Measurements from ENCODE around the gene GYPC. TPM values are rescaled to one million over a fixed set of nuclear protein-coding genes. Genes with fewer than 3 reads are reported as not detected.
"Not testable (repeated sequence)": the region's sequence is repeated elsewhere in the genome, so short reads cannot be mapped to it uniquely, and the experiment has no call there.

Gene GYPC
- total RNA-seq, 1 experiment from 2014 or later: 444 TPM

GRCh38 chr2:126714191-126714965 is 58.4 kb downstream of the GYPC start:
- no peak for DNase-seq (ENCODE audit: low read depth, low spot score)
- in situ Hi-C loops (cut with HindIII; ENCODE audit: low pct_unique_long_range_greater_than_20kb, low sequenced_read_pairs): no loop called here

DNA sequence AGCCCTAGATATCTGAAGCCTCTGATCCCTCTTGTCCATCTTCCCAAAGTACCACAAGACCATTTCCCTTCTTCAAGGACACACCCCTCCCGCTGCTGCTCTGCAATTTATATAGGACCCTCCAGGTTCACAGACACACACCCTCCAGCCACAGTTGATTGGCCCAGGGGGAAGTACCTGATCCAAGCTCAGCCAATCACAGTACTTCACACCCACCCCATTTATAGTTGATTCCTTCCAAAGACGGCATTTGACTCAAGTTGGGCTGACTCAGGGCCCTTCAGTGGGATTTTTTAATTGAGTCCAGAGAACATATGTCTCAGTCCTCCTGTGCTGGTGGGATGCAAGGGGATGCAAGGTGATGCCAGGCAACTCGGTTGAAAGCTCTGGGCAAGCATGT is 59.2 kb downstream of the GYPC start:
- in situ Hi-C loops (cut with HindIII; ENCODE audit: low pct_unique_long_range_greater_than_20kb, low sequenced_read_pairs): no loop called here

DNA sequence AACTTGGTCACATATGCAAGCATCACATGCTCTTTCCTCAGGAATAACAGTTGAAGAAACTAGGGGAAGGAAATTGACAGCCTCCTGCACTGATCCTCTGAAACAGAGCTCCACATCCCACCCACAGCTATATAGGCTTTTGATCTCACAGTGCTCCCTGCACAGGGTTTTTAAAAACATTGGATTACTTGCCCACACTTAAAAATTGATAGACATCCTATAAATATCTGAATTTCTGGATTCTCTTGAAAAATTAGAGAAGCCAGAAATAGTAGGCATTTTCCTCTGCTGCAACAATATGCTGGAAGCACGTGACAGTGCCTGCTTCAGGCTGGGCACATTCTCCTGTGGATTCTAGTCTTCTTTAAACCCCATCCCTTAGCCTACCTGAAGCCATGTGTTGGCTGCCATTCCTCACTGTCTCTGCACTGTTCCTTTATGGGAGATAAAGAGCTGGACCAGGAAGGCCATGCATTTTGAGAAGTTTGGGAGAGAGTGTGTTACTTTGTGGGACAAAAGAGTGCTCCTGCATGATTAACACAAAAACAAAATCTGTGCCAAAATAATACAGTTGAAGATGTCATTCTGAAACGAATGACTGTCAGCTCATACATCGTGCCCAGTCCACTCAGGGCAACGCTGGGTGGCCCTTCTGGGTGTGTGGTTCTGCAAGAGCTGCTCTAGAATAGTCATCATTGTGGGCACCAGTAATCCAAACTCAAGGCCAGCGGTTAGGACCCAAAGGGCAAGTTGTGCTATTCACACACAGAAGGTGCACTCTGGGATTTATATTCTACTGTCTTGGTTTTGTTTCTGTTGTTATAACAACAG is 59.8 kb downstream of the GYPC start:
- no peak for DNase-seq (ENCODE audit: low read depth, low spot score)
- in situ Hi-C loops (cut with HindIII; ENCODE audit: low pct_unique_long_range_greater_than_20kb, low sequenced_read_pairs): no loop called here

More for the DNA sequence above, 59.2 kb downstream of the GYPC start:
- no peak for DNase-seq (ENCODE audit: low read depth, low spot score)

GRCh38 chr2:126717277-126717676 is 61.3 kb downstream of the GYPC start:
- in situ Hi-C loops (cut with HindIII; ENCODE audit: low pct_unique_long_range_greater_than_20kb, low sequenced_read_pairs); DNase-seq (ENCODE audit: low read depth, low spot score): not testable (repeated sequence)

DNA sequence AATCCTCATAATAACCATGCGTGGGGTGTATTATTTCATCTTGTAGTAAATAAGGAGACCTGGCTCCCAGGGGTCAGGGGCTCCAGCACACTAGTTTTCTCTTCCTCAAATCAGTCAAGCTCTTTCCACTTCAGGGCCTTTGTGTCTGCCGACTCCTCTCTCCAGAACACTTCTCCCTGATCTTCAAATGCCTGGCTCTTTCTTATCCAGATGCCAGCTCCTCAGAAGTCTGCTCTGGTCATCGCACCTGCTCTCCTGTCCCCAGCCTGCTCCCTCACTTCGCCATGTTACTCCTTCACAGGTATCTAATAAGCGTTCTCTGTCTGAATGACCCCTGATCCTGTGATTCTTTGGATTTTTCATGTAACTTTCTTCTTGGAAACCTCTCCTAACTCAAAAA is 62.0 kb downstream of the GYPC start:
- DNase-seq (ENCODE audit: low read depth, low spot score): no peak
- in situ Hi-C loops (cut with HindIII; ENCODE audit: low pct_unique_long_range_greater_than_20kb, low sequenced_read_pairs): no loop called here

DNA sequence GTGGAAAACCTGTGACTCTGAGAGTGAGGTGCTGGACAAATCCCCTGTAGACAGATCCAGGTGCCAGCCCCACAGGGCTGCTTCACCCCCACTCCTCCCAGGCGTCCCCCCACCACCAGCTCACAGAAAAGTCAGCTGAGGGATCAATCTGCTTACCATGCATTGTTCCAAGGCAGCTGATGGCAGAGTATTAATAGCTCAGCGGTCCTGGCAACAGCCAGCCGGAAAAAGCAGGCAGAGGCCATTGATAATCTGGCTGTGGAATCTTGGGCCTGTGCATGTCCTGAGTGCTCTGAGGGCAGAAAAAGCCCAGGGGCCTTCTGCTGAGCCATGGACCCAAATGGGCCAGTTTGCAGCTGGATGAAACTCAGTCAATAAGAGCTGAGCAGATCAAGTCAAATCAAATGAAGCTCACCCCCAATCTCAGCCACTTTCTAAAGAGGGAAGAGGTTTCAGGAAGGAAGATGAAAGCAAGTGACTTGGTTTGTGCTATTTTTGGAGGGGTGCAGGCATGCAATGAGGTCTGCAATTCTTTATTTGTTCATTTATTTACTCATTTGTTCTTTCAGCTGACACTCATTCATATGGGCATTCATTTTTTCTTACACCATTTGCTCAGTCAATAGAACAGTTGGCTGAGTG is 63.4 kb downstream of the GYPC start:
- in situ Hi-C loops (cut with HindIII; ENCODE audit: low pct_unique_long_range_greater_than_20kb, low sequenced_read_pairs): no loop called here
- no peak for DNase-seq (ENCODE audit: low read depth, low spot score)

DNA sequence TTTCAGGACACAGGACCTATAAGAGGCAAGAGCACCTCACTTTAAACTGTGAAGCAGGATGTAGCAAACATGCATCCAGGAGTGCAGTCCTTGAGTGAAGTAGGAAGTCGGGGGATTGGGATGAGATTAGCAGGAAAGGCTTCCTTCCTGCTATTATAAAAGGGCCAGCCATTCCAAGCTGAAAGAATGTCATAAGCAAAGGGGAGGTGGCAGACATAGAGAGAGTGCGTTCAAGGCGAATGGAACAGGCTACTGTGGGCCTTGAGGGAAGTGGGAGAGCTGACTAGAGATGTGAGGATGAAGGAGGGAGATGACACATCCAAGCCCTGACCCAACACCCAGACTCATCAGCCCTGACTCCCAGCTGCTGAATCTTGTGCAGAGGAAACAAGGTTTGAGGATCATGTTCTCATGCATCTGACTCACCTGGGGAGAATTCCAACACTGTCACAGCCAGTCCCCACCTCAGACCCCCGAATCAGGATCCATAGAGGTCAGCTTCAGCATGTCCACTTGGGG is 63.9 kb downstream of the GYPC start:
- DNase-seq (ENCODE audit: low read depth, low spot score): no peak

GRCh38 chr2:126720638-126721037 is 64.7 kb downstream of the GYPC start:
- DNase-seq (ENCODE audit: low read depth, low spot score): no peak
- in situ Hi-C loops (cut with HindIII; ENCODE audit: low pct_unique_long_range_greater_than_20kb, low sequenced_read_pairs): no loop called here

More for the DNA sequence above, 63.9 kb downstream of the GYPC start:
- in situ Hi-C loops (cut with HindIII; ENCODE audit: low pct_unique_long_range_greater_than_20kb, low sequenced_read_pairs): no loop called here

- no peak for DNase-seq (ENCODE audit: low read depth, low spot score)
- in situ Hi-C loops (cut with HindIII; ENCODE audit: low pct_unique_long_range_greater_than_20kb, low sequenced_read_pairs): no loop called here
Measured at GRCh38 chr2:126722081-126722480, 66.1 kb downstream of the GYPC start.

- in situ Hi-C loops (cut with HindIII; ENCODE audit: low pct_unique_long_range_greater_than_20kb, low sequenced_read_pairs): no loop called here
- DNase-seq (ENCODE audit: low read depth, low spot score): no peak
Measured at GRCh38 chr2:126722546-126722945, 66.6 kb downstream of the GYPC start.

DNA sequence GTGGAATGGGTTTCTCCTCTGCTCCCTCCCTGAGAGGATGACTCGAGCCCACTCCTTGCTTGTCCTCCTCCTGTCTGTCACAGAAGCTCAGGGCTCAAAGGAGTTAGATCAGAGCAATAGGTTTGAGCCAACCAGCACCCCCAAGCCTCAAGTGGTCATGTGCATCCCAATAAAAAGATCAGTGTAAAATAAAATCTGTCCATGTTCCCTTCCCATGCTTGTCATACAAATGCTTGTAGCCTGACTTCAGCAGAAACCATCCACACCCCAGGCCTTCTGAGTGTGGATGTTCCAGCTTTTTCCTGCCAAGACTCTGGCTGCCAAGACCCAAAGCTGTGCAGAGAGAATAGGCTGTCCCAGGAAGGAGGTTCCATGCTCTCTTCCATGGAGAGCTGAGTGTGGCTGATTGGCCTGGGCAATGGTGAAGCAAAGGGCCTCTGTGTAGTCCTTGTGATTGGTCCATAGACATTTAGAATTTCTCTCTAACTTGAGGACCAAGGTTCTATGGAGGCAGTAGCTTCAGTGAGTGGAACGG is 67.4 kb downstream of the GYPC start:
- in situ Hi-C loops (cut with HindIII; ENCODE audit: low pct_unique_long_range_greater_than_20kb, low sequenced_read_pairs): no loop called here
- no peak for DNase-seq (ENCODE audit: low read depth, low spot score)

DNA sequence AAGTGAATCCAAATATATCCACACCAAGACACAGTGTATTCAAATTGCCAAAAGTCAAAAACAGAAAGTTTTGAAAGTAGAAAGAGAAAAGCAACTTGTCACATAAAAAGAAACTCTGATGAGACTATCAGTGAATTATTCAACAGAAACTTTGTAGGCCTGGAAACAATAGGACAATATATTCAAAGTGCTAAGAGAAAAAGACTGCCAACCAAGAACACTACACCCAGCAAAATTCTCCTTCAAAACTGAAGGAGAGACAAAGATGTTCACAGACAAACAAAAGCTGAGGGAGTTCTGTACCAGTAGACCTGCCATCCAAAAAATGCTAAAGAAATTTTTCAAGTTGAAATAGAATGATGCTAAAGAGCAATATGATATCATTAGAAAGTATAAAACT is 69.6 kb downstream of the GYPC start:
- no peak for DNase-seq (ENCODE audit: low read depth, low spot score)
- in situ Hi-C loops (cut with HindIII; ENCODE audit: low pct_unique_long_range_greater_than_20kb, low sequenced_read_pairs): no loop called here

DNA sequence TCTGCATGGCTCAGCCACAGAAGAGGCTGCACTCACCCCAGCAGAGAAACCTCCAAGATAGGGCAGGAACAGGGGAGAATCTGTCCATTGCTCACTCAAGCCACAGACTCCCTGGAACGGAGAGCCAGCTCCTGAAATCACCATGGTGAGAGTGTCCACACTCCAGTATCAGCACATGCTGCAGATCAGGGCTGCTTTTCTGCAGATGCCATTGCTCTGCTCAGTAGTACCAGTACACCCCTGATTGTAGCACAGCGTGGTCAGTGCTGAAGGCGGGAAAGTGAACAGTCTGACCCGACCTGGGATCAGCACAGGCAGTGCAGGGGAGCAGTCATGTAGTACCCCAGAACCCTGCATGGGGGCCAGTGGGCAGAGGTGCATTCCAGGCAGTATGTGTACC is 73.9 kb downstream of the GYPC start:
- in situ Hi-C loops (cut with HindIII; ENCODE audit: low pct_unique_long_range_greater_than_20kb, low sequenced_read_pairs): no loop called here

DNA sequence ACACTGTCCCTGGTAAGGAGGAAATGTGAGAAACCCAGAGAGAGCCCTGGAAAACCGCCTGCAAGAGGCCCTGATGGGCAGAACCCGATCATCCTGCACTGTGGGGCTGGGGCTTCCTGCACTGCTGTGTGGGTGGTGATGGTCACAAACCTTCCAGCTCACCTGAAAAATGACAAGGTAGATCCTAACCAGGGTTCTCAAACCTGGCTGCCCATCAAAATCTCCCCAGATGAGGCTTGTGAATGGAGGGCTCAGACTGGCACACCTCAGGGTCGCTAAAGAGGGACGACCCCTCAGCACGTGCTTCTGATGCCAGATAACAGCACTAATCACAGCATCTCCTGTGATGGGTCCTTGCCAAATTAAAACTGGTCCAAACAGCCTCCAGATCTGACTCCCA is 74.7 kb downstream of the GYPC start:
- DNase-seq (ENCODE audit: low read depth, low spot score): no peak
- in situ Hi-C loops (cut with HindIII; ENCODE audit: low pct_unique_long_range_greater_than_20kb, low sequenced_read_pairs): no loop called here

More for the DNA sequence above, 73.9 kb downstream of the GYPC start:
- DNase-seq (ENCODE audit: low read depth, low spot score): no peak

- DNase-seq (ENCODE audit: low read depth, low spot score): no peak
- in situ Hi-C loops (cut with HindIII; ENCODE audit: low pct_unique_long_range_greater_than_20kb, low sequenced_read_pairs): no loop called here
Measured at GRCh38 chr2:126731353-126731752, 75.4 kb downstream of the GYPC start.

GRCh38 chr2:126732682-126733245 is 76.8 kb downstream of the GYPC start:
- DNase-seq (ENCODE audit: low read depth, low spot score): no peak
- in situ Hi-C loops (cut with HindIII; ENCODE audit: low pct_unique_long_range_greater_than_20kb, low sequenced_read_pairs): no loop called here

DNA sequence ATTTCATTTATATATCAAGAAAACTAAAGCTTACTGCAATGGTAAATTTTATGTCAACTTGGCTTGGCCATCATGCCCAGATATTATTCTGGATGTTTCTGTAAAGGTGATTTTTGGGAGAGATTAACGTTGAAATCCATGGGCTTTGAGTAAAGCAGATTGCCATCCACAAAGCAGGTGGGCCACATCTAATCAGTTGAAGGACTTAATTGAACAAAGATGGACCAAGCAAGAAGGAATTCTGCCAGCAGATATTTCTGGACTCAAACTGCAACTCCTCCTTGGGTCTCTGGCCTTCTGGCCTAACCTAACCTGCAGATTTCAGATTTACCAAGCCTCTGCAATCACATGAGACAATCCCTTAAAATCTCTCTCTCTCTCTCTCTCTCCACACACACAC is 77.8 kb downstream of the GYPC start:
- in situ Hi-C loops (cut with HindIII; ENCODE audit: low pct_unique_long_range_greater_than_20kb, low sequenced_read_pairs): no loop called here
- DNase-seq (ENCODE audit: low read depth, low spot score): no peak

Measured in SK-MEL-5 (cell line).